Suprapubic skin (tissue), 4 donors: ENCODE measurements around the gene SIRPB2.

Source experiments
- CTCF ChIP-seq, 2 donors: fragments of 200-600 bp in 1 of 2; fragments of 450-650 bp in 1 of 2; sonication (generic) in 1 of 2; IDR thresholded peaks; one replicate each; pipeline ENCODE4 v1.5.1; 2016 to 2019; ENCODE audit warnings: antibody characterized with exemption in 2 of 2, mild to moderate bottlenecking in 1 of 2, moderate library complexity in 1 of 2
- EP300 ChIP-seq: sonication (generic); formaldehyde crosslinking; IDR thresholded peaks from one replicate; pipeline ENCODE4 v1.6.1; 2017; ENCODE audit warnings: antibody characterized with exemption
- POLR2A ChIP-seq, 2 donors: fragments of 450-650 bp; IDR thresholded peaks; one replicate each; pipeline ENCODE4 v1.6.1; 2017; ENCODE audit warnings: antibody characterized with exemption in 2 of 2, mild to moderate bottlenecking in 2 of 2, moderate library complexity in 2 of 2
- POLR2AphosphoS5 ChIP-seq, 3 donors: sonication (generic); formaldehyde crosslinking; IDR thresholded peaks; one replicate each; pipeline ENCODE4 v1.6.1; 2017; ENCODE audit warnings: antibody characterized with exemption in 3 of 3

GRCh38 chr20:1460275-1460674 lies 30.9 kb downstream of the SIRPB2 start:
- TF ChIP-seq CTCF (IDR thresholded peaks at IDR 0.05) (no peak), EP300 (no peak), POLR2A (IDR thresholded peaks at IDR 0.05) (no peak), POLR2AphosphoS5 (IDR thresholded peaks at IDR 0.05) (no peak)
